Measurements from ENCODE around the gene SMOC1.

GRCh38 chr14:69904246-69904645, 25.0 kb downstream of the SMOC1 start:
- TF ChIP-seq POLR2A (IDR thresholded peaks at IDR 0.05; ENCODE audit: low read depth, low read length) (no peak), TAF1 (IDR thresholded peaks at IDR 0.05; ENCODE audit: low read depth, low read length) (no peak), POLR2AphosphoS5 (IDR thresholded peaks at IDR 0.05; ENCODE audit: low read depth, low read length) (no peak), PAX5 (IDR thresholded peaks at IDR 0.05; ENCODE audit: insufficient read depth, low read length, severe bottlenecking) (no peak), SPI1 (IDR thresholded peaks at IDR 0.05; ENCODE audit: low read depth, low read length) (no peak)
